Head of caudate nucleus (tissue), 42 donors: ENCODE measurements around the gene YPEL2.

Experiments
- DNase-seq, 42 donors: peaks; one replicate each; pipeline versions ENCODE4 v3.0.0 to v3.0.0-alpha.2; 2020 to 2021; ENCODE audit warnings: mixed read lengths in 7 of 42
- intact Hi-C: fragments of 100-400 bp; cut with DNase I; formaldehyde crosslinking; loops from one replicate; pipeline ENCODE4 v1.15.0; 2022

The YPEL2 gene

DNA sequence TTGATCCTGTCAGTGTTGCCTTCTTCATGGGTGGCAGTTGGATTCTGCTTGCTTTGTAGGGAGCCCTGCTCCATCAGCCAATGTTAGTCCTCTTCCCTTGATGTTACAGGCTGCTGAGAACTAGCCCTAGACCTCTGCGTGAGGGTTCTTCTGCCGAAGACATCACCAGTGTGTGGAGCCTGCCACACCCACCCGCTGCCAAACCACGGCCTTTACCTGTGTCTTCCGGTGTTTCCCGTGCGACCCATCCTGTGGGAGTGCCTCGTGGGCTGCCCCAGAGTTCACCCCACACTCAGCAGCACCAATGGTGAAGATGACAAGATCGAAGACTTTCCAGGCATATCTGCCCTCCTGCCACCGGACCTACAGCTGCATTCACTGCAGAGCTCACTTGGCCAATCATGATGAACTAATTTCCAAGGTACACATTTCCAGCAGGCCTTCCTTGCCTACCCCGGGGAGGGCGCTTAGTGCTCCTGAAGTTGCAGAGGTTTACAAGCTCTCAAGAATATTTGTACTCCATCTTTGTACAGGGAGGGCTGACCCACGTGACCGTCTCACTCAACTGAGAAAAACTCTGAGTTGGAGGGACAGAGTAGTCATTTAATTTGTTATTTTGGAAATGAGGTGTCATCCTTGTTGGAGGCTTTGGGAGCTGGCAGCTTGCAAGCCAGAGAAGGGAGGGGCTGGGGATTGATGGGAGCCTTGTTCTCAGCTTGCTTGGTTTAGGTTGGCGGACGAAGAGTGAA is 21.8 kb downstream of the YPEL2 start:
- intact Hi-C loops: no loop called here
- DNase-seq: peak in 6 of 42 donors; percentile 22 to 58 (median 38)

DNA sequence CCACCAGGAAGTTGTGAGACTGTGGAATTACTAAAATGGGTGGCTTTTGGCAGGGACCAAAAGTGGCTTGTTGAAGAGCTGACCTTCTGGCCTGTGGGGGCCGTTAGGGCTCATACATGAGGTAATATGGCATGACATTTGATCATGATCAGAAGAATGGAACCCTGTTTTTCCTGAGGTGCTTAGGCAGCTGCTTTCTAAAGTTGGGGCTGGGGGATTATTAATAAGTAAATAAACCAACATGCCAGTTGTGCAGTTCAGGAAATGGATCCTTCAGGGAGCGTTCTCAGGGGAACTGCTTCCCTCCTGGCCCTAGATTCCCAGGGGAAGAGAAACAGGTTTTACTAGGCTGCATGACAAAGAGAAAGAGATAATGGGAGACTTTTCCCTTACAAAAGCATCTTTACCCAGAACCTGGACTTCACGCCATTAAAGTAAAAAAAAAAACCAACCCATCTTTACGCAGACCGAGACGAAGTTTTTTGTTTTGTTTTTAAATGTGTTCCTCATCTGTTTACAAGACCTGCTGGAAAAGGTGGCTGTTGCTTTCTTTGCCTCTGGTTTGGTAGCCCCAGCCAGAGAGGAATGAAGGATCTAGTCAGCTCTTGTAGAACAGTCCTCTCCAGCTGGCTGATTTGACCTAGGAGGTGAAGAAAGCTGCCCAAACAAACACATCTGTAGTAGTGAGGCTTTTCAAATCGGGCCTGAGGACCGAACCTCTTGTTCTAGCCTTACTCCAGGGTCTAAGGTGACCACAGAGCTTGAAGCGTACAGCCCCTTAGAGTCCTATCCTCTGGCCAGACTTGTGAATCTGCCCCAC is 22.7 kb downstream of the YPEL2 start:
- DNase-seq: no peak
- intact Hi-C loops: no loop called here

DNA sequence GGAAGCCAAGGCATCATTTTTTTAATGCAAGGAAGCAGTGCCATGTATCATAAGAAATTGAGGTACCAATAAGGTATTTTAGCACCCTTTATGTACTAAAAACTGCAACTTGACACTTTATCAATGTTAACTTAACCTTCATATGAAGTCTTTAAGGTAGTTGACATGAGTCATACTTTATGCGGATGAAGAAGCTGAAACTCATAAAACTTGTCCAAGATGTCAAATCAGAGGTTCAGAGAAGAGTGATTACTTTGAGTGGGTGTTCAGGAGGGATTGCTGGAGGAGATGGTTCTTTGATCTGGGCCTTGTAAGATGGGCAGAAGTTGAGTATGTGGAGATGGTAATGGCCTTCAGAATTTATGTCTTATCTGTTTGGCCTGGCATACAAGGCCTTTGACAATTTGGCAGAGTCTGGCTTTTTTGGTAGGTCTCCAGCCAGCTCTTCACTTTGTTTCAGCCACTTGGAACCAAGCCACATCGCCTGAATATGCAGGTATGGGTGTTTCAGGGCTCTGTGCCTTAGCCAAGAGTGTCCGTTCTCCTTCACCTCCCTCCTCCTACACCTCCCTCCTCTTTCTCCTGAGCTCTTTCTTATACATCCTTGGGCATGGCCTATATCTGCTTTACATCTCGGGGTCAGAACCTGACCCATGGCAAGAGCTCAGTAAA is 23.7 kb downstream of the YPEL2 start:
- intact Hi-C loops: no loop called here
- DNase-seq: no peak

DNA sequence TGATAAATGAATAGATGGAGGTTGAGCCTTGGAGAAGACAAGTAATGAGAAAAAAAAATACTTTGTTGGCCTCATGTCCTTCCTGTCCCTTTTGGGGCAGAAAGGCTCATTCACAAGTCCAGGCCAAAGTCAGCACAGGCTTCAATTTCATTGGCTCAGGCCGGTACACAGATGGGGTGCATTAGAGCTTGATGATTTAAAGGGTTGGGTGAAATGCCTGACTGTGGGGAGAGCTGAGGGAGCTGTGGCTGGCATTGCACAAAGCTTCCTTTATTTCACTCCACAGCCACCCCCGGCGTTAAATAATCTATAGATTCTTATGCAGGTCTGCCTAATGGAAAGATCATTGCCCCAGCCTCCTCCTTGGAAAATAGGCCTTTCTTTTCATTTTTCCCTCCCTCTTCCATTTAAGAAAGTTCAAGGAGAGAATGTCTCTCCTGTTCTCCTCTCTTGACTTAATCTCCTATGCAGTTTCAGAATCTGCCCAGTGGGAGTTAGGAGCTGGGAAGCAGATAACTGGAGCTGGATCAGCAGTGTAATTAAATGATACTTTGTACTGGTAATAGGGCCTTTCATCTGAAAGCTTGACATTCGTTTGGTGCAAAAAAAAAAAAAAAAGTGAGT is 24.4 kb downstream of the YPEL2 start:
- DNase-seq: peak in 37 of 42 donors; percentile 24 to 87 (median 61)
- intact Hi-C loops: no loop called here

DNA sequence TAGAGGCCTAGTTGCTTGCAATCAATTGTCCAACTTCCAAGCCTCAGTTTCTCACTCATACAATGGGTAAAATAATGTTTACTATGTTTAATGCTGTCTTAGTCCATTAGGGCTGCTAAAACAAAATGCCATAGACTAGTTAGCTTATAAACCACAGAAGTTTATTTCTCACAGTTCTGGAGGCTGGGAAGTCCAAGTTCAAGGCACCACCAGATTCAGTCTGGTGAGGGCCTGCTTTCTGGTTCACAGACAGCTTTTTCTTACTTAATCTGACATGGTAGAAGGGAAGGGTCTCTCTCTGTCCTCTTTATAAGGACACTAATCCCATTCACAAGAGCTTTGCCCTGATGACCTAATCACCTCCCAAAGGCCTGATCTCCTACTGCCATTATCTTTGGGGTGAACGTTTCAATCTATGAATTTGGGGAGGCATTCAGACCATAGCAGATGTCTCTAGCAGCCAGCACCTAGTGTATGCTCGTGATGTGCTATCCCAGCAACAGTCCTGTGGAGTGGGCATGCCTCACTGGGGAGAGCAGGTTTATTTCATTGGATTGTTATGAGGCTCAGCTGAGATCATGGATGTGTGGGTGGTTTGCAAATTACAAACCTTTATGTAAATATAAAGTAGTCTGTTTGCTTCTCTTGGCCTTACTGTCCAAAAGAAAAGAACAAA is 25.2 kb downstream of the YPEL2 start:
- no peak for DNase-seq
- intact Hi-C loops: no loop called here

DNA sequence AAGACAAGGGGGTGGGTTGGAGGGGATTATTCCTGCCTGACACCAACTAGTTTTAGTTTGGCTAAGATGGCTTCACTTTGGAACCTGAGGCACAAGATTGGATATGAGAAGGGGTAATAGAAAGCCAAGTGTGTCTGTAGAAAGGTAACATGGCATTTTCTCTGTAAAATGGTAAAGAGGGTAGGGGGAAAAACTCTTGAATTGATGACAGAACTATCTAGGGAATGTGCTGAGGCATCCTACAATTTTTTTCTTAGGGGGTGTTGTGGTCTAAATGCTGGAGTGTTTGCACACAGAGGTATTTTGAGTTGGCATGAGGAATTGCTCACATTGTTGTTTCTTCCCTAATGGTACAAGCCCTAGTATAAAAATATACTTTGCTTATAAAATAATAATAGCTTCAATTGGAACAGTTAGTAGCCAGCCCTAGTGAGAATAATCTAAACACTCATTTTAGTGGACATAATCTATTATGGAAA is 25.8 kb downstream of the YPEL2 start:
- intact Hi-C loops: no loop called here
- DNase-seq: no peak

DNA sequence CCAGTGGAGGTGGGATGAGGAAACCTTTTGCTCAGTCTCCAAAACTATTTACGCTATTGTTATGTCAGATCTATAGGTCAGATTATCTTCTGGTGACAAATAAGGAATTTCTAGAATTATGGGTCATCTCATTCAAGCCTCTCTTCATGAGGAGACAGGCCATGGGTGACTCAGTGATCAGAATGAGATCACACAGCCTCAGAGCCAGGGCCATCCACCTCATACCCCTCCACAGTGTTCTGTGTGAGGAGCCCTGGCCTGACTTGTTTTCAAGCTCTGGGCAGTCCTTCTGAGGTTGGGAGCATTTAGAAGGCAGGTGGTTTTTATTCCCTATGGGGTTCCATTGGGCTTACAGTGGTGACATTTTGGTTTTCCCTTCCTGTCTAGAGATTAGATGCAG is 26.5 kb downstream of the YPEL2 start:
- intact Hi-C loops: no loop called here
- no peak for DNase-seq

DNA sequence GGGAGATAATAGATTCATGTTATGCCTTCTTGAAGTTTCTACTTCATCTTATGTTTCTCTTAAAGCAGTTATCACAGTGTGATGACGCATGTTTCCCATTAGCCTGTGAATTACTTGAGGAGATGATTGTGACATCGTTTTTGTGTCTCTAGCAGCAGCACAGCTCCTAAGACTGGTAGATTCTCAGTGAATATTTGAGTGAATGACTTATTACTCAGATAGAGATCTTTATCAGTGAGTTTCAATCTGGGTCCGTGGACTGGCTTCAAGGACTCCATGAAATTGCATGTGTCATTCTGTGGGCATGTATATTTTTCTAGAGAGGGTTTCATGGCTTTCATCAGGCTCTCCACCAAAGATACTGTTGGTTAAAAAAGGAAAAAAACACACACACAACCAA is 29.9 kb downstream of the YPEL2 start:
- intact Hi-C loops: no loop called here

DNA sequence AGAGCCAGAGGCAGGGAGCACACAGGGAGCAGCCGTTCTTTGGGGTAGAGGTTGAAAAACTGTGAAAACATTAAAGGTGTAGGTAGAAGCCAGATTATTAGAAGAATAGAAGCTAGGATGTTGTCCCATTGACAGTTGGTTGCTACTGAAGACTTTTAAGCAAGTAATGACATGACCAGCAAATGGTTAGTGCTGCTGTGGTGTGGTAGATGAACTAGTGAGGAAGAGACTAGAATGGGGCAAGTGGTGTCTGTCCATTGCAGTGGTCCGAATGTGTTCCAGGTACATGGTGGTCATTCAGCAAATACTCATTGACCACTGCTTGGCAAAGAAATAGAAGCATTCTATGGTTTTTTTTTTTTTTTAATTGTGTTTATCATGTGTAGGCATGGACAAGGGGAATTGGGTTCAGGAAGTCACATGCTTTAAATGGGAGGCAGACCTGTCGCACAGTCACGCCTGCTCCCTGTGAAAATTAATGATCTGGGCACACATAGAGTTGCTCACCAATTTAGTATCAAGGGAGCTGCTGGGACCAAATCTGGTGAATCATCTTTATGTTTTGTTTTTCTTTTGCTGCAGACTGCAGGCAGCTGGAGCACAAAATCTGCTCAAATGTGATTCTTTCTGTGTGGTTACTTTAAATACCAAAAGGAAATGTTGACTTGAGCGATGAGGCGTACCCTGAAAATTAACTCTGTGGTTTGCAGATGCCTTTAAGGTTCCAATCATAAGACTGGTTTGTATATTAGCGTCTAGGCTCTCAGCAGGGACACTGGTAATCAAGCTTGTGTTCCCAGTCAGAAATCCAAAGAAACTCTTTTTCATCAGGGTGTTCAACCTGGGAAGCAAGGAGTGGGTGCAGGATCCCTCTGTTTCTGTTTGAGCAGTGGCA is 30.7 kb downstream of the YPEL2 start:
- DNase-seq: peak in 1 of 42 donors; percentile 12
- intact Hi-C loops: no loop called here

More for the DNA sequence above, 29.9 kb downstream of the YPEL2 start:
- peak in 6 of 42 donors; percentile 4 to 68 (median 44) for DNase-seq

DNA sequence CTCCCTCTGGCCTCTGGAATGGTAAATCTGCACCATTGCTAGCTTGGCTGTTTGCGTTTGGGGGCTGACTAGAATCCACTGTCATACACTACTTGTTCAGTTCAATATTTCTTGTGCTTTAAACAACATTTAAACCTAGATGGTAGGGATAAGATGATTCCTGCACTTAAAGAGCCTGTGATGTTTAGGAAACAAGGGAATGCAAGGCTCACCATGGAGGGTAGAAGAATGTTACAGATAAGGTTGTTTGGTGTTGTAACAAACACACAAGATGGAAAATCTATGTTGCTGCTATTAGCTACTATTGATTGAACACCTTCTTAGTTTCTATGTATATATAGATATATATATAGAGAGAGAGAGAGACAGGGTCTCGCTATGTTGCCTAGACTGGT is 31.4 kb downstream of the YPEL2 start:
- intact Hi-C loops: no loop called here
- peak in 2 of 42 donors; percentile 12 to 31 for DNase-seq

DNA sequence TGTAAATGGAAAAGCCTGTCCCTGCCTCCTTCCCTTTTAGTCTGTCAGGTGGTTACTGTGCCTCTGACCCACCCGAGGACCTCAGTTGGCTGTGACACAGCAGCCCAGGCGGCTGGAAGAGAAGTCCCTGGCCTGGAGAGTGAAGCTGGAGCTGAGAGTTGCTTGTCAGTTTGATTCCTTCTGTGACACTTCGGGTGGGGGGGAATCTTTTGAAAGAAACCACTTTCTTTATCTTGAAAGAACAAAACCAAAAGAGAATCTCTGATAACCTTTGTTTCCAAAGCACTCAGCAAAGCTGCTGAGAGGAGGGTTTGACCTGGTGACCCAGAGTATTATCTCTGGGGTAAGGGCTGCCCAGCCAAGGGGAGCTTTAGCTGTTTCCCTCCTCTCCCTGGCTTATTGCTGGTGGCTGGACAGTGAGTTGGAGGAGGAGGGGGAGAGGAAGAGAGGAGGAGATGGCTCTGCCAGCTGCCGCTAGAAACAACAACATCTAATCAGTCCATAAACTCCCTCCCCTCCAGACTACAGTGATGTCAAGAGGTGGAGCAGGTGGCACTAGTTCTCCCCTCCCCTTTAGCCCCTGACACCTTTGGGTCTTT is 34.0 kb downstream of the YPEL2 start:
- peak in 30 of 42 donors; percentile 33 to 81 (median 61) for DNase-seq
- intact Hi-C loops: no loop called here

DNA sequence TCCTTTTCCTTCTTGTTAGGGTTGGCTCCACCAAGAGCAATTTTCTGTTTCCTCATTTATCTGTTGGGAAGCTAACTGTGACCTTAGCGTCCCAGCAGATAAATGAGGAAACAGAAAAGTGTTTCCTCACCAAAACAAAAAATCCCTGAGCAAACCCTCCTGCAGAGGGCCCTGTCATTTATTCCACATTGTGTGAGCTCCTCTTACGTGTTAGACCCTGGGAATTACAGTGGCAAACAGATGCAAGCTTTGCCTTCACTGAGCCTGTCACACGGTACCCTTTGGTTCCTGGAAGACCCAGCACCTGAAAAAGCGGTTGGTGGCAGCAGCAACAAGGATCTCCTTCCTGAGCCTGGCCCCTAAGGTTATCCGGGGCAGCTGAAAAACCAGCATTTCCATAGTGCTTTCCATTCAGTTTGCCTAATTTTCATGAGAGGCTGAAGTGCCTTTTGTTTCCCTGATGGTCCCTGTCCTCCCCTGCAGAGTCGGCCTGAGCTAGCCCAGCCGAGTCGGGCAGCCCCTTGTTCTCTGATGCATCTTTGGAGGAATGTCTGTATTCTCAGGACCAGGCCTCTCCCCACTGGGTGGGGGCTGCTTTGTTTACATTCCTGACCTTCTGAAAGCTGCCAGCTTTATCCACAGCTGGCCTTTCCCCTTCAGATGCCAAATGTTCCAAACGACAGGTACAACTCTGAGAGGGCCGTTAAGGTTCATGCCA is 34.7 kb downstream of the YPEL2 start:
- DNase-seq: no peak
- intact Hi-C loops: no loop called here

DNA sequence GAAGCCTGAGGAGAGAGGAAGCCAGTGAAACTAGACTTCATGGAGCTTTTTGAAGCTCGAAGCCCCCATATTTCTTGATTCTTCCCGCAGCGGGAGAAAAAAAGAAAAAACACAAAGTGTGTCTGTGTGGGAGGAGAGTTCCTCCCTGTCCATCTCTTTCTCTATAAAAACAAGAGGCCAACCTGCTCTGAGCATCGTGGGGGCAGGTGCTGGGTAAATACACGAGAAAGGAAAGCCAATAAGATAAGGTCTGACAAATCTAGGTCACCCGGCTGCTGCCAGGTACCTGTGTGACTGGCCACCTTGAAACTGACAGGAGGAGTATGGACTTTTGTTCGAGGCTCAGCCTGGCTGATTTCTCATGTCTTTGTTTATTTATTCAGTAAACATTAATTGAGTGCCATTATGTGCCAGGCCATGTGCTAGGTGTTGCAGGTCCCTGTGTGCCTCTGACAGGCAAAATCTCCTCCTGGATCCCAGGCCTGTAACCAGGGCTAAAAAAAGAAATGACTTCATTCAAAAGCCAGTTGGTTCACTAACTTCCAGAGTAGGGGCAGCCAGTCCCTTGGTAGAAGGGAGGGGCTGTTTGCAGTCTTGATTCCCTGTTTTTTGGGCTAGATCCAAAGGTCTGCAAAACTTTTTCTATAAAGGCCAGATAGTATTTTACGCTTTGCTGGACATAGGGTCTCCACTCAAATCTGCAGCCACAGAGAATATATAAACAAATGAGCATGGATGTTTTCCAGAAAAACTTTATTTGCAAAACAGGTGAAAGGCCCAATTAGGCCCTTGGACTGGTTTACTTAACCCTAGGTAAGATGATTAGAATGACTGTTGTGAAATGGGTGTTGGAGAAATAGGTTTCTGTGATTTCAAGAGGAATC is 35.6 kb downstream of the YPEL2 start:
- intact Hi-C loops: no loop called here
- no peak for DNase-seq

DNA sequence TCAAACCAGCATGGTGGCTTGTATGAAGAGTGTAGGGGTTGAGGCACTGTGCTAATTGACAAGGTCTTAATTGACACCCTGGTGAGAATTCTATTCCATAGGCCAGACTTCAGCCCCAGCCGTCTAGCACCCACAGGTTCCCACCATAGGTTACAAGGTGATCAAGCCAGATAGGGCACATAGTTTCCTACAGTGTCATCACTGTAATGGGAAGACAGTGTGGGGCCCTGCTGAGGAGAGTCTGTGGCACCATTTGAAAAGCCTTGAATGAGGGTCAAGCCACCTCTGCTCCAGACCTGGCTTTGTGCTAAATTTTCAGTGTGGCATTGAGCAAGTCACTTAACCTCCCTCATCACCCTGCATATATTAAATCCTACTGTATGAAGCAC is 36.2 kb downstream of the YPEL2 start:
- DNase-seq: peak in 1 of 42 donors; percentile 10
- intact Hi-C loops: no loop called here

DNA sequence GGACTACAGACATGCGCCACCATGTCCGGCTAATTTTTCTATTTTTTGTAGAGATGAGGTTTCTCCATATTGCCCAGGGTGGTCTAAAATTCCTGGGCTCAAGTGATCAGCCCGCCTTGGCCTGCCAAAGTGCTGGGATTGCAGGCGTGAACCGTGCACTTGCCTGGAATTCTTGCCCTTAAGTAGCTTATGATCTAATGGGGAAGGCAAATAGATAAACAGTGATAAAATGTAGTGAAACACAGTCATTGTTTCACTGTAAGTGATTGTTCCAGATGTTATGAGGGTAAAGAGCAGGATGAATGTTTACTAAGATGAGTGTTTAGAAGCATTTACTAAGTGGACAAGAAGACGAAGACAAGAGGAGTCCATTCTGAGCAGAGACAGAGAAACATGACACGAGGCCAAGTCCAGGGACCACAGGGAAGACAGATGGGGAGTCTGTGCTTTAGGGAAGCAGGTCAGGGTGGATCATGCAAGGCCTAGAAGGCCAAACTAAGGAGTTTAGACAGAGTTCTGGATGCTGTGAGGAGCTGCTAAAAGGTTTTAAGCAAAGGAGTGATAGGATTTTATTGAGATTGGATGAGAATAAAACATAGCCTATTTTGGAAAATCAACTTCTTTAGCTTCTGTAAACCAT is 36.9 kb downstream of the YPEL2 start:
- no peak for DNase-seq
- intact Hi-C loops: no loop called here
